Panc1 (cell line): ENCODE data around the gene UBE2V1.

Source experiments
- CTCF ChIP-seq: fragments of 450-650 bp; IDR thresholded peaks from 2 replicates; pipeline ENCODE4 v1.5.1; 2017; ENCODE audit warnings: mild to moderate bottlenecking
- REST ChIP-seq, 2 experiments: IDR thresholded peaks; 2 replicates each; pipeline ENCODE4 v1.6.1; 2011 to 2012; ENCODE audit warnings: low read depth in 2 of 2, control low read depth in 1 of 2, low read length in 1 of 2, mild to moderate bottlenecking in 1 of 2, moderate library complexity in 1 of 2; ENCODE audit not compliant: insufficient read depth in 1 of 2

- TF ChIP-seq CTCF (no peak), REST (IDR thresholded peaks at IDR 0.05; ENCODE audit: insufficient read depth in 1 of 2, low read depth in 2 of 2, low read length in 1 of 2) (no peak)
Observed at GRCh38 chr20:50101281-50101680, 11.7 kb downstream of the UBE2V1 start.
